ENCODE results near the gene KRTAP19-5.

The KRTAP19-5 gene

DNA sequence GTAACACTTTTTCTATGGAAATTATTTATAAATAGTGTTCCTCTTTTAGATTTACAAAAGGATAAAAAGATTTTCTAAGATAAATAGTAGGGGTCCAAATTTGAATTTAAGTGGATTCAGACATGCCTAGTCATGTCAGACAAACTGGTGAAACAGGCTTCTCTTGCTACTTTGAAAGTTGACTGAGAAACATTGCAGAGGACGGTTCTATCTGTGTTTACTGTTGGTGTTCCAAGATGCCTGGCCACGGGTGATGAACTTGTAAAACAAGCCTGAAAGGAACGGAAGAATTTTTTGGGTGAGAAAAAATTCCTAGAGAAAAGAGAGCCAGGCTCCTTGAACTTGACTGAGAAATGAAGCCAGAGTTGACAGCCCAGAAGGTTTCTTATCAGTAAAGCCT, 23.9 kb downstream of the KRTAP19-5 start (continued):
- TF ChIP-seq, protein P1, sequence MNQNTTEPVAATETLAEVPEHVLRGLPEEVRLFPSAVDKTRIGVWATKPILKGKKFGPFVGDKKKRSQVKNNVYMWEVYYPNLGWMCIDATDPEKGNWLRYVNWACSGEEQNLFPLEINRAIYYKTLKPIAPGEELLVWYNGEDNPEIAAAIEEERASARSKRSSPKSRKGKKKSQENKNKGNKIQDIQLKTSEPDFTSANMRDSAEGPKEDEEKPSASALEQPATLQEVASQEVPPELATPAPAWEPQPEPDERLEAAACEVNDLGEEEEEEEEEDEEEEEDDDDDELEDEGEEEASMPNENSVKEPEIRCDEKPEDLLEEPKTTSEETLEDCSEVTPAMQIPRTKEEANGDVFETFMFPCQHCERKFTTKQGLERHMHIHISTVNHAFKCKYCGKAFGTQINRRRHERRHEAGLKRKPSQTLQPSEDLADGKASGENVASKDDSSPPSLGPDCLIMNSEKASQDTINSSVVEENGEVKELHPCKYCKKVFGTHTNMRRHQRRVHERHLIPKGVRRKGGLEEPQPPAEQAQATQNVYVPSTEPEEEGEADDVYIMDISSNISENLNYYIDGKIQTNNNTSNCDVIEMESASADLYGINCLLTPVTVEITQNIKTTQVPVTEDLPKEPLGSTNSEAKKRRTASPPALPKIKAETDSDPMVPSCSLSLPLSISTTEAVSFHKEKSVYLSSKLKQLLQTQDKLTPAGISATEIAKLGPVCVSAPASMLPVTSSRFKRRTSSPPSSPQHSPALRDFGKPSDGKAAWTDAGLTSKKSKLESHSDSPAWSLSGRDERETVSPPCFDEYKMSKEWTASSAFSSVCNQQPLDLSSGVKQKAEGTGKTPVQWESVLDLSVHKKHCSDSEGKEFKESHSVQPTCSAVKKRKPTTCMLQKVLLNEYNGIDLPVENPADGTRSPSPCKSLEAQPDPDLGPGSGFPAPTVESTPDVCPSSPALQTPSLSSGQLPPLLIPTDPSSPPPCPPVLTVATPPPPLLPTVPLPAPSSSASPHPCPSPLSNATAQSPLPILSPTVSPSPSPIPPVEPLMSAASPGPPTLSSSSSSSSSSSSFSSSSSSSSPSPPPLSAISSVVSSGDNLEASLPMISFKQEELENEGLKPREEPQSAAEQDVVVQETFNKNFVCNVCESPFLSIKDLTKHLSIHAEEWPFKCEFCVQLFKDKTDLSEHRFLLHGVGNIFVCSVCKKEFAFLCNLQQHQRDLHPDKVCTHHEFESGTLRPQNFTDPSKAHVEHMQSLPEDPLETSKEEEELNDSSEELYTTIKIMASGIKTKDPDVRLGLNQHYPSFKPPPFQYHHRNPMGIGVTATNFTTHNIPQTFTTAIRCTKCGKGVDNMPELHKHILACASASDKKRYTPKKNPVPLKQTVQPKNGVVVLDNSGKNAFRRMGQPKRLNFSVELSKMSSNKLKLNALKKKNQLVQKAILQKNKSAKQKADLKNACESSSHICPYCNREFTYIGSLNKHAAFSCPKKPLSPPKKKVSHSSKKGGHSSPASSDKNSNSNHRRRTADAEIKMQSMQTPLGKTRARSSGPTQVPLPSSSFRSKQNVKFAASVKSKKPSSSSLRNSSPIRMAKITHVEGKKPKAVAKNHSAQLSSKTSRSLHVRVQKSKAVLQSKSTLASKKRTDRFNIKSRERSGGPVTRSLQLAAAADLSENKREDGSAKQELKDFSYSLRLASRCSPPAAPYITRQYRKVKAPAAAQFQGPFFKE (tag by site-specific recombination; IDR thresholded peaks at IDR 0.05; ENCODE audit: borderline replicate concordance), result no peak

DNA sequence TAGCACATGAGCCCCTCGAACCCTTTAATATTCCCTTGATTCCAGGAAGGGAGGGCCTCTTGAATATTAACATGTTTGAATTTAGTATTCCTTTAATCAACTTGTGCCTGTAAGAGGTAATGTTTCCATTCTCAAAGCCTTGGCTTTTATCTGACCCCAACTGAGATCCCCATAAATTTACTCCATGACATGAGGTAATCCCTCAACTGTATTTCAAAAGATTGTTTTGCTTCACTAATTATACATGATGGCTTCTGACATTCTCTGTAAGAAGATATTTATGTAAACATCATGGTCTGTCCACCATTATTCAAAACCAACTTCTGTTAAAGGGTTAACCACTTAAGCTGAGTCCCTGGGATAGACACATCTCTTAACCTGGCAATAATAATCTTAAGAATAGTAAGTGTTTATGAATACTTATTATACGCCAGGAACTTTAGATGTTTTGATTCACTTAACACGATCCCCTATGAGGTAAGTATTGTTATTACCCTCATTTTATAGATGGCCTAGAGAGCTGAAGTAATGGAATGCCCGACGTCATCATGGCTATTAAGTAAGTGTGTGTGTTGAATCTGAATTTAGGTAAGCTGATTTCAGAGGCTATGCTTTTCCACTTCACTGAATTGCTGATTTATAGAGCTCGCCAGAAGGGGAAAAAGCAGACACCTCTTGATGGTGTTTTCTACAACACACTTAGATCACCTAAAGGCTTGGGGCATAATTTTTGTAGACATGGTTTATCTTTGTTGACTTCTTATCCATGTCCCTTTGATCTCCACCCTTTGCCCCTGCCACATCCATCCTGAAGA, 32.8 kb downstream of the KRTAP19-5 start:
- no peak overlapping the region for H3K27ac ChIP-seq (ENCODE audit: extremely low read depth, low read depth, low read length)
- H3K9me3 ChIP-seq (ENCODE audit: control insufficient read depth, insufficient read depth, low read depth, low read length), result no peaks in the 10 kb centered on the region
- H3K4me1 ChIP-seq (ENCODE audit: control insufficient read depth, insufficient read depth, low read length), result no peaks in the 10 kb centered on the region
- ChIA-PET CTCF (interaction anchor here (0.6 kb wide), 2 partner anchors 24 to 110 kb away, joined by 3 read pairs; no protein-coding TSS in a partner anchor), POLR2A (no interaction called here)
- no peaks in the 10 kb centered on the region for H3K36me3 ChIP-seq (ENCODE audit: control insufficient read depth in 2 of 2, insufficient read depth in 1 of 2, low read length in 2 of 2)
- H3K4me3 ChIP-seq (ENCODE audit: low read depth, low read length), result no peak overlapping the region
- TF ChIP-seq ZNF366 (tag by site-specific recombination; conservative IDR thresholded peaks at IDR 0.05), result peak; percentile 90
- TF ChIP-seq, protein P2, sequence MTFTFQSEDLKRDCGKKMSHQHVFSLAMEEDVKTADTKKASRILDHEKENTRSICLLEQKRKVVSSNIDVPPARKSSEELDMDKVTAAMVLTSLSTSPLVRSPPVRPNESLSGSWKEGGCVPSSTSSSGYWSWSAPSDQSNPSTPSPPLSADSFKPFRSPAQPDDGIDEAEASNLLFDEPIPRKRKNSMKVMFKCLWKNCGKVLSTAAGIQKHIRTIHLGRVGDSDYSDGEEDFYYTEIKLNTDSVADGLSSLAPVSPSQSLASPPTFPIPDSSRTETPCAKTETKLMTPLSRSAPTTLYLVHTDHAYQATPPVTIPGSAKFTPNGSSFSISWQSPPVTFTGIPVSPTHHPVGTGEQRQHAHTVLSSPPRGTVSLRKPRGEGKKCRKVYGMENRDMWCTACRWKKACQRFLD (tag by site-specific recombination; IDR thresholded peaks at IDR 0.05), result no peak
- TF ChIP-seq GLI4 (tag by site-specific recombination; IDR thresholded peaks at IDR 0.05), result no peak
- no peak for TF ChIP-seq ZNF211 (tag by site-specific recombination; IDR thresholded peaks at IDR 0.05; ENCODE audit: low read depth)
- peak; percentile 57; the same call in 1 of the 2 replicates for TF ChIP-seq KLF8 (tag by site-specific recombination; IDR thresholded peaks at IDR 0.05)
- no peak for TF ChIP-seq MEIS1 (CRISPR knock-in tag; IDR thresholded peaks at IDR 0.05; ENCODE audit: borderline replicate concordance)
- TF ChIP-seq, protein P3, sequence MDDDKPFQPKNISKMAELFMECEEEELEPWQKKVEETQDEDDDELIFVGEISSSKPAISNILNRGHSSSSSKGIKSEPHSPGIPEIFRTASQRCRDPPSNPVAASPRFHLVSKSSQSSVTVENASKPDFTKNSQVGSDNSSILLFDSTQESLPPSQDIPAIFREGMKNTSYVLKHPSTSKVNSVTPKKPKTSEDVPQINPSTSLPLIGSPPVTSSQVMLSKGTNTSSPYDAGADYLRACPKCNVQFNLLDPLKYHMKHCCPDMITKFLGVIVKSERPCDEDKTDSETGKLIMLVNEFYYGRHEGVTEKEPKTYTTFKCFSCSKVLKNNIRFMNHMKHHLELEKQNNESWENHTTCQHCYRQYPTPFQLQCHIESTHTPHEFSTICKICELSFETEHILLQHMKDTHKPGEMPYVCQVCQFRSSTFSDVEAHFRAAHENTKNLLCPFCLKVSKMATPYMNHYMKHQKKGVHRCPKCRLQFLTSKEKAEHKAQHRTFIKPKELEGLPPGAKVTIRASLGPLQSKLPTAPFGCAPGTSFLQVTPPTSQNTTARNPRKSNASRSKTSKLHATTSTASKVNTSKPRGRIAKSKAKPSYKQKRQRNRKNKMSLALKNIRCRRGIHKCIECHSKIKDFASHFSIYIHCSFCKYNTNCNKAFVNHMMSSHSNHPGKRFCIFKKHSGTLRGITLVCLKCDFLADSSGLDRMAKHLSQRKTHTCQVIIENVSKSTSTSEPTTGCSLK (tag by site-specific recombination; IDR thresholded peaks at IDR 0.05), result no peak
- TF ChIP-seq, protein P4, sequence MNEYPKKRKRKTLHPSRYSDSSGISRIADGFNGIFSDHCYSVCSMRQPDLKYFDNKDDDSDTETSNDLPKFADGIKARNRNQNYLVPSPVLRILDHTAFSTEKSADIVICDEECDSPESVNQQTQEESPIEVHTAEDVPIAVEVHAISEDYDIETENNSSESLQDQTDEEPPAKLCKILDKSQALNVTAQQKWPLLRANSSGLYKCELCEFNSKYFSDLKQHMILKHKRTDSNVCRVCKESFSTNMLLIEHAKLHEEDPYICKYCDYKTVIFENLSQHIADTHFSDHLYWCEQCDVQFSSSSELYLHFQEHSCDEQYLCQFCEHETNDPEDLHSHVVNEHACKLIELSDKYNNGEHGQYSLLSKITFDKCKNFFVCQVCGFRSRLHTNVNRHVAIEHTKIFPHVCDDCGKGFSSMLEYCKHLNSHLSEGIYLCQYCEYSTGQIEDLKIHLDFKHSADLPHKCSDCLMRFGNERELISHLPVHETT (tag by site-specific recombination; IDR thresholded peaks at IDR 0.05), result peak; percentile 44; the same call in 1 of the 2 replicates
- TF ChIP-seq, protein P5, sequence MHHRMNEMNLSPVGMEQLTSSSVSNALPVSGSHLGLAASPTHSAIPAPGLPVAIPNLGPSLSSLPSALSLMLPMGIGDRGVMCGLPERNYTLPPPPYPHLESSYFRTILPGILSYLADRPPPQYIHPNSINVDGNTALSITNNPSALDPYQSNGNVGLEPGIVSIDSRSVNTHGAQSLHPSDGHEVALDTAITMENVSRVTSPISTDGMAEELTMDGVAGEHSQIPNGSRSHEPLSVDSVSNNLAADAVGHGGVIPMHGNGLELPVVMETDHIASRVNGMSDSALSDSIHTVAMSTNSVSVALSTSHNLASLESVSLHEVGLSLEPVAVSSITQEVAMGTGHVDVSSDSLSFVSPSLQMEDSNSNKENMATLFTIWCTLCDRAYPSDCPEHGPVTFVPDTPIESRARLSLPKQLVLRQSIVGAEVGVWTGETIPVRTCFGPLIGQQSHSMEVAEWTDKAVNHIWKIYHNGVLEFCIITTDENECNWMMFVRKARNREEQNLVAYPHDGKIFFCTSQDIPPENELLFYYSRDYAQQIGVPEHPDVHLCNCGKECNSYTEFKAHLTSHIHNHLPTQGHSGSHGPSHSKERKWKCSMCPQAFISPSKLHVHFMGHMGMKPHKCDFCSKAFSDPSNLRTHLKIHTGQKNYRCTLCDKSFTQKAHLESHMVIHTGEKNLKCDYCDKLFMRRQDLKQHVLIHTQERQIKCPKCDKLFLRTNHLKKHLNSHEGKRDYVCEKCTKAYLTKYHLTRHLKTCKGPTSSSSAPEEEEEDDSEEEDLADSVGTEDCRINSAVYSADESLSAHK (tag by site-specific recombination; IDR thresholded peaks at IDR 0.05), result no peak
- peak; percentile 99 for TF ChIP-seq TCF7L2 (IDR thresholded peaks at IDR 0.05; ENCODE audit: borderline replicate concordance, low read depth, low read length)
- peak; percentile 66 for TF ChIP-seq ZBTB21 (tag by site-specific recombination; IDR thresholded peaks at IDR 0.05)
- TF ChIP-seq, protein P6, sequence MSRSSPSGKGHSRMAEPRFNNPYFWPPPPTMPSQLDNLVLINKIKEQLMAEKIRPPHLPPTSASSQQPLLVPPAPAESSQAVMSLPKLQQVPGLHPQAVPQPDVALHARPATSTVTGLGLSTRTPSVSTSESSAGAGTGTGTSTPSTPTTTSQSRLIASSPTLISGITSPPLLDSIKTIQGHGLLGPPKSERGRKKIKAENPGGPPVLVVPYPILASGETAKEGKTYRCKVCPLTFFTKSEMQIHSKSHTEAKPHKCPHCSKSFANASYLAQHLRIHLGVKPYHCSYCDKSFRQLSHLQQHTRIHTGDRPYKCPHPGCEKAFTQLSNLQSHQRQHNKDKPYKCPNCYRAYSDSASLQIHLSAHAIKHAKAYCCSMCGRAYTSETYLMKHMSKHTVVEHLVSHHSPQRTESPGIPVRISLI (tag by site-specific recombination; IDR thresholded peaks at IDR 0.05), result 0 out of 2 replicates have a peak, but pooled peaks have one; percentile 51
- TF ChIP-seq ZNF335 (tag by site-specific recombination; conservative IDR thresholded peaks at IDR 0.05), result no peak
- TF ChIP-seq SP7 (tag by site-specific recombination; IDR thresholded peaks at IDR 0.05), result peak; percentile 68
- TF ChIP-seq, protein P7, sequence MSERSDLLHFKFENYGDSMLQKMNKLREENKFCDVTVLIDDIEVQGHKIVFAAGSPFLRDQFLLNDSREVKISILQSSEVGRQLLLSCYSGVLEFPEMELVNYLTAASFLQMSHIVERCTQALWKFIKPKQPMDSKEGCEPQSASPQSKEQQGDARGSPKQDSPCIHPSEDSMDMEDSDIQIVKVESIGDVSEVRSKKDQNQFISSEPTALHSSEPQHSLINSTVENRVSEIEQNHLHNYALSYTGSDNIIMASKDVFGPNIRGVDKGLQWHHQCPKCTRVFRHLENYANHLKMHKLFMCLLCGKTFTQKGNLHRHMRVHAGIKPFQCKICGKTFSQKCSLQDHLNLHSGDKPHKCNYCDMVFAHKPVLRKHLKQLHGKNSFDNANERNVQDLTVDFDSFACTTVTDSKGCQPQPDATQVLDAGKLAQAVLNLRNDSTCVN (tag by site-specific recombination; optimal IDR thresholded peaks at IDR 0.05), result no peak
- TF ChIP-seq ZNF843 (tag by site-specific recombination; IDR thresholded peaks at IDR 0.05), result peak; percentile 32; the same call in 1 of the 2 replicates
- no peak for TF ChIP-seq ZIC2 (tag by site-specific recombination; IDR thresholded peaks at IDR 0.05)

All from HEK293 (cell line).